Dermis microvascular lymphatic vessel endothelial cell (primary cell): ENCODE measurements around the gene PLOD1. TPM values are rescaled to one million over a fixed set of nuclear protein-coding genes. Genes with fewer than 3 reads are reported as not detected.

ENCODE experiments used
- total RNA-seq: library from RNA; depleted of rRNA; stranded (reverse); fragments of >200 nt; gene quantifications from 2 replicates; pipeline ENCODE4 v1.2.1, GENCODE V29; 2014

Gene PLOD1
- total RNA-seq, 1 donor from 2014 or later, result 138 TPM

Other genes with a start within 250 kb of the PLOD1 start
- 0.13 and 0.64 TPM in 2 replicates for gene DRAXIN, start 243.0 kb upstream of the PLOD1 start, total RNA-seq
- 34.0 and 46.8 TPM in 2 replicates for gene AGTRAP, start 198.6 kb upstream of the PLOD1 start, total RNA-seq
- gene C1orf167, start 172.5 kb upstream of the PLOD1 start, total RNA-seq, result 0.25 and 0.26 TPM in 2 replicates
- gene MTHFR, start 128.8 kb upstream of the PLOD1 start, total RNA-seq, result 30.2 and 53.2 TPM in 2 replicates
- gene CLCN6, start 128.5 kb upstream of the PLOD1 start, total RNA-seq, result 5.9 and 7.0 TPM in 2 replicates
- gene NPPA, start 86.9 kb upstream of the PLOD1 start, total RNA-seq, result not detected in 2 replicates
- not detected in 2 replicates for gene NPPB, start 75.8 kb upstream of the PLOD1 start, total RNA-seq
- 38.3 and 58.3 TPM in 2 replicates for gene KIAA2013, start 8.3 kb upstream of the PLOD1 start, total RNA-seq
- gene MFN2, start 45.7 kb downstream of the PLOD1 start, total RNA-seq, result 54.6 and 66.4 TPM in 2 replicates
- 27.5 and 31.1 TPM in 2 replicates for gene MIIP, start 84.8 kb downstream of the PLOD1 start, total RNA-seq
- gene TNFRSF8, start 128.6 kb downstream of the PLOD1 start, total RNA-seq, result under 0.01 TPM in 1 of 2 replicates, not detected in the other
- 12.4 and 14.8 TPM in 2 replicates for gene TNFRSF1B, start 232.3 kb downstream of the PLOD1 start, total RNA-seq